Fibroblast of lung (primary cell): ENCODE data around the gene ZNF17.

Experiments
- CTCF ChIP-seq, 2 donors: IDR thresholded peaks in 1 of 2; conservative IDR thresholded peaks in 1 of 2; 1 replicate in 1 of 2; 2 replicates in 1 of 2; pipeline ENCODE4 v1.5.1; 2011 to 2012; ENCODE audit warnings: low read length in 2 of 2, control low read depth in 1 of 2, inconsistent platforms in 1 of 2, low read depth in 1 of 2, mild to moderate bottlenecking in 1 of 2
- EZH2 ChIP-seq: IDR thresholded peaks from 2 replicates; pipeline ENCODE4 v1.5.1; 2012; ENCODE audit warnings: low read length, control low read depth, mild to moderate bottlenecking; ENCODE audit errors: missing control alignments

- no peak for TF ChIP-seq CTCF (conservative IDR thresholded peaks at IDR 0.05 in 1 of 2, IDR thresholded peaks at IDR 0.05 in 1 of 2; ENCODE audit: low read depth in 1 of 2, low read length in 2 of 2)
- no peak for TF ChIP-seq EZH2
These were observed 44.2 kb upstream of the ZNF17 start for GRCh38 chr19:57366776-57367175.
